Calu3 (cell line): ENCODE measurements around the gene CTBP1. TPM values are rescaled to one million over a fixed set of nuclear protein-coding genes. Genes with fewer than 3 reads are reported as not detected.

Experiments
- BruUV-seq: library from RNA; stranded (reverse); fragments of 400-500 nt; replicated peaks from 2 replicates; lab custom pipeline; 2021; lab: Mats Ljungman, UMichigan
- CTCF ChIA-PET: fragments of 300-600 bp; sonication (Branson Sonifier 250); formaldehyde crosslinking; loops from one replicate; lab custom pipeline; 2022; ENCODE audit warnings: antibody characterized with exemption; lab: Charles Lee
- DNase-seq: peaks from one replicate; pipeline ENCODE4 v3.0.0; 2022
- H3K27ac Mint-ChIP-seq: one replicate; pipeline ENCODE4 v1.8.0; 2022; ENCODE audit warnings: mixed read lengths; ENCODE audit not compliant: unreplicated experiment
- H3K27me3 Mint-ChIP-seq: one replicate; pipeline ENCODE4 v1.8.0; 2022; ENCODE audit warnings: mixed read lengths; ENCODE audit not compliant: unreplicated experiment
- H3K36me3 Mint-ChIP-seq: one replicate; pipeline ENCODE4 v1.8.0; 2022; ENCODE audit warnings: mild to moderate bottlenecking, moderate library complexity, mixed read lengths; ENCODE audit not compliant: insufficient read depth, unreplicated experiment
- H3K4me1 Mint-ChIP-seq: one replicate; pipeline ENCODE4 v1.8.0; 2022; ENCODE audit warnings: mild to moderate bottlenecking, low read depth, mixed read lengths; ENCODE audit not compliant: unreplicated experiment
- H3K4me3 Mint-ChIP-seq: one replicate; pipeline ENCODE4 v1.8.0; 2022; ENCODE audit warnings: mild to moderate bottlenecking, low read depth, moderate library complexity, mixed read lengths; ENCODE audit not compliant: unreplicated experiment
- H3K9me3 Mint-ChIP-seq: one replicate; pipeline ENCODE4 v1.8.0; 2022; ENCODE audit warnings: low read depth, mixed read lengths; ENCODE audit not compliant: unreplicated experiment
- CTCF ChIP-seq: fragments of 200-600 bp; IDR thresholded peaks from one replicate; pipeline ENCODE4 v1.8.0; 2022; ENCODE audit warnings: antibody characterized with exemption; ENCODE audit not compliant: unreplicated experiment
- intact Hi-C: fragments of 100-400 bp; cut with micrococcal nuclease; formaldehyde crosslinking; loops from one replicate; pipeline ENCODE4 v1.10.0; 2022; ENCODE audit not compliant: unreplicated experiment
- total RNA-seq: library from RNA; stranded (reverse); gene quantifications from 2 replicates; pipeline ENCODE4 v1.2.3, GENCODE V29; 2022

The CTBP1 gene
- total RNA-seq, 1 experiment from 2014 or later: 115 TPM

DNA sequence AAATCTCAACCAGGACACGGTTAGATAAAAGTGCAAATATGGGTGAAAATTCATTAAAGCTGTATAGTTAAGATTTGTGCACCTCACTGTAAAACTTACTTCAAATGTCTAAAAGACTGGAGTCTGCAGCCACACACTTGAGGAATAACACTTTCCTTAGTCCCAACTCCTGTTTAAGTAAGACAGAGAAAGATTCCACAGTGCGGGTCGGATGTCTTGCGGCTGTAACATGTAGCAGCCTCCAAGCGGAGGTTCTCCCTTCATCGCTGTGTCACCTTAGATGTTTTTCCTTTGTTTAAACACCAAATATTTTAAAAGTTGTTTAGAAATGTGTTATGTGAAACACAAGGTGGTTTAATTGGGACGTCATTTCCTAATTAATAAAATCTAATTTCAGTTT is 39.9 kb upstream of the CTBP1 start:
- peaks cover 3% of the 10 kb centered on the region for H3K9me3 Mint-ChIP-seq
- no peak for TF ChIP-seq CTCF
- H3K36me3 Mint-ChIP-seq: peaks cover 32% of the 10 kb centered on the region
- CTCF ChIA-PET: no interaction called here
- H3K27ac Mint-ChIP-seq: no peak overlapping the region
- peaks cover 13% of the 10 kb centered on the region for H3K4me1 Mint-ChIP-seq
- no TSS peak for BruUV-seq
- H3K27me3 Mint-ChIP-seq: no peaks in the 10 kb centered on the region
- intact Hi-C loops: no loop called here
- no peak for DNase-seq
- H3K4me3 Mint-ChIP-seq: peak overlapping the region; percentile 88

DNA sequence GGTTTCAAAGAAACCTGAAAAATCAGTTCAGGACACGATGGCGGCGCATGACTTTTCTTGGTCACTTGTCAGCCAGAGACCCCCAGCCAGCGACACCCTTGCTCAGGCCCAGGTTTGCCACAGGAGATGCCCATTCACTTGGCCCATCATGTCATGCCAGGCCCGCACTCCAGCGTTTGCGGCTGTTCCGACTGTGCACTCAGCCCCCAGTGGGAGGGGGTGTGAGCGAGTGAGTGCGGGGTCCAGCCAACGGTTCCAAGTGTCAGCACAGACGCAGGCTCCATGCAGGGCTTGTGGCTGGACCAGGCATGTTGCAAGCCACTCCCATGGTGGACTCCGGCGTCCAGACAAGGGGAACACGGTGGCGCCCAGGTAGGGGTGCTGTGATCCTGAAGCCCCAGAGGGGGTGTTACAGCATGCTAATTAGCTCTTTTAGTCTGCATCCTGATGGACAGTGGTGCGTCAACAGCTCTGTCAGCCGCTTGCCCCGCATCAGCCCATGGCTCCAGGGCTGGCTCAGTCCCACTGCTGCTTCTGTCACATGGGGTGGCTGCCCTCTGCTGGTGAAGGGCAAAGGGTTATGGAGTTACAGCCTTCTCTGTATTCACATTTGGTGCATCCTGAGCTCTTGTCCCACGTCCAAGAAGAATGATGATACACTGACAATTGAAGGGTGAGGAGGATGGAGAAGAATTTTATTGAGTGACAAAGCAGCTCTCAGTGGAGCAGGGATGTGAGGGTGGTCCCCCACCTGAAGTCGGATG is 37.0 kb upstream of the CTBP1 start:
- no TSS peak for BruUV-seq
- H3K4me1 Mint-ChIP-seq: no peaks in the 10 kb centered on the region
- H3K4me3 Mint-ChIP-seq: no peak overlapping the region
- CTCF ChIA-PET: no interaction called here
- DNase-seq: no peak
- no peak for TF ChIP-seq CTCF
- intact Hi-C loops: no loop called here
- H3K36me3 Mint-ChIP-seq: peaks cover 21% of the 10 kb centered on the region
- peaks cover 3% of the 10 kb centered on the region for H3K9me3 Mint-ChIP-seq
- no peaks in the 10 kb centered on the region for H3K27me3 Mint-ChIP-seq
- no peak overlapping the region for H3K27ac Mint-ChIP-seq

DNA sequence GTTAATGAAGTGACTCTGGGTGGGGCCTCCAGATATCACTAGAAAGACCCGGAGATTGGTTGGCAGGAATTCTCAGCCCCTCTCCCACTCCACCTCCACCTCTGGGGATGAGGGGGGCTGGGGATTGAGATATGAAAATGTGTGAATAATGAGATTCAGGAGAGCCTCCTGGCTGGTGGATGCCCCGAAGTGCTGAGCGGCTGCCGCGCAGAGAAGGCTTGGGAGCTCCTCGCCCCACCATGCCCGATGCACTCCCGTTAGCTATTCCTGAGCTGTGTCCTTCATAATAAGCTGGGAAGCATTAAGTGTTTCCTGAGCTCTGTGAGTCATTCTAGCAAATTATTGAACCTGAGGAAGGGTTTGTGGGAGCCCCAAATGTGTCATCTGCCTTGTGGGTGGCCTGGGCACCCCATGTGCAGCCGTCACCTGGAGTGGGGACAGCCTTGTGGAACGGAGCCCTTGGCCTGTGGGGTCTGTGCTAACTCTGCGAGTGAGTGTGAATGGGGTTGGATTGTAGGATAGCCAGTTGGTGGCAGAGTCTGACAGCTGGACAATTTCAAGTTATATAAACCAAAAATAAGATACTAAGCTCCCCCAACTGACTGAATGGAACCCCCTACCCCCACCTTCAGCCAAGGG is 36.3 kb upstream of the CTBP1 start:
- CTCF ChIA-PET: no interaction called here
- Mint-ChIP-seq H3K9me3 (peaks cover 3% of the 10 kb centered on the region), H3K4me3 (no peak overlapping the region), H3K4me1 (no peaks in the 10 kb centered on the region), H3K27ac (no peak overlapping the region), H3K27me3 (no peaks in the 10 kb centered on the region), H3K36me3 (peaks cover 14% of the 10 kb centered on the region)
- intact Hi-C loops: no loop called here
- no peak for DNase-seq
- no TSS peak for BruUV-seq
- TF ChIP-seq CTCF: no peak

GRCh38 chr4:1283711-1284110 is 34.8 kb upstream of the CTBP1 start:
- intact Hi-C loops: no loop called here
- no peak for TF ChIP-seq CTCF
- no peak overlapping the region for H3K27ac Mint-ChIP-seq
- peaks cover 3% of the 10 kb centered on the region for H3K9me3 Mint-ChIP-seq
- no peak for DNase-seq
- H3K4me3 Mint-ChIP-seq: no peak overlapping the region
- no peaks in the 10 kb centered on the region for H3K36me3 Mint-ChIP-seq
- peaks cover 13% of the 10 kb centered on the region for H3K27me3 Mint-ChIP-seq
- no peaks in the 10 kb centered on the region for H3K4me1 Mint-ChIP-seq
- no TSS peak for BruUV-seq
- CTCF ChIA-PET: interaction anchor here (0.7 kb wide), 1 partner anchor 386 kb away, joined by 3 read pairs; no protein-coding TSS in a partner anchor
